B cell (primary cell): Measurements from ENCODE around the gene LTA4H. TPM values are rescaled to one million over a fixed set of nuclear protein-coding genes. Genes with fewer than 3 reads are reported as not detected.

Experiments
- ATAC-seq: fragments of 200-7000 bp; cut with Tn5 transposase; one replicate; pipeline ENCODE4 v1.10.0; 2021; ENCODE audit warnings: low read depth, mild to moderate bottlenecking, moderate number of reproducible peaks, moderate library complexity
- CTCF ChIA-PET: fragments of 350-600 bp; sonication (Branson Sonifier 250); formaldehyde crosslinking; loops from one replicate; lab custom pipeline; 2021; ENCODE audit warnings: antibody characterized with exemption, inconsistent platforms; lab: Charles Lee
- POLR2A ChIA-PET: fragments of 350-600 bp; sonication (Branson Sonifier 250); formaldehyde crosslinking; loops from one replicate; lab custom pipeline; 2021; ENCODE audit warnings: antibody characterized with exemption; lab: Charles Lee
- DNase-seq: peaks from one replicate; pipeline ENCODE4 v3.0.0; 2013
- H2AFZ ChIP-seq: 2 replicates; pipeline ENCODE4 v1.6.1; 2012; ENCODE audit warnings: mild to moderate bottlenecking, low read depth, low read length; ENCODE audit not compliant: insufficient read depth, poor library complexity, severe bottlenecking
- H3K27ac ChIP-seq, 2 donors: 1 replicate in 1 of 2; 2 replicates in 1 of 2; pipeline ENCODE4 v1.5.1; 2012 to 2013; ENCODE audit warnings: low read length in 2 of 2, mild to moderate bottlenecking in 2 of 2, moderate library complexity in 1 of 2
- H3K27me3 ChIP-seq, 4 experiments: fragments of 200-600 bp in 1 of 4; sonication (generic) in 1 of 4; replicated peaks in 1 of 4; 1 replicate in 2 of 4; 2 replicates in 2 of 4; pipeline versions ENCODE4 v1.6.1 to v1.7.0; 2013 to 2016; ENCODE audit warnings: low read length in 3 of 4, mild to moderate bottlenecking in 2 of 4, mixed read lengths in 1 of 4, moderate library complexity in 1 of 4; ENCODE audit not compliant: insufficient read depth in 4 of 4, control insufficient read depth in 3 of 4; ENCODE audit errors: control extremely low read depth in 1 of 4
- H3K36me3 ChIP-seq, 2 experiments: replicated peaks in 1 of 2; 1 replicate in 1 of 2; 2 replicates in 1 of 2; pipeline versions ENCODE4 v1.6.1 to v1.7.1; 2013; ENCODE audit warnings: low read length in 1 of 2; ENCODE audit not compliant: insufficient read depth in 2 of 2, control insufficient read depth in 1 of 2; ENCODE audit errors: control extremely low read depth in 1 of 2, extremely low read depth in 1 of 2
- H3K4me1 ChIP-seq, 2 donors: fragments of 200-600 bp in 1 of 2; sonication (generic) in 1 of 2; 1 replicate in 1 of 2; 2 replicates in 1 of 2; pipeline versions ENCODE4 v1.5.1 to v1.6.1; 2013 to 2017; ENCODE audit warnings: low read length in 2 of 2; ENCODE audit not compliant: control insufficient read depth in 2 of 2, insufficient read depth in 2 of 2
- H3K4me2 ChIP-seq: replicated peaks from 2 replicates; pipeline ENCODE3; 2012; ENCODE audit warnings: mild to moderate bottlenecking, low read depth, low read length; ENCODE audit not compliant: poor library complexity, severe bottlenecking
- H3K4me3 ChIP-seq, 5 experiments: fragments of 200-600 bp in 1 of 5; sonication (generic) in 1 of 5; 1 replicate in 3 of 5; 2 replicates in 2 of 5; pipeline versions ENCODE4 v1.5.1 to v1.7.0; 2011 to 2016; ENCODE audit warnings: low read length in 4 of 5, mild to moderate bottlenecking in 4 of 5, low read depth in 2 of 5, control low read depth in 1 of 5, moderate library complexity in 1 of 5; ENCODE audit not compliant: insufficient read depth in 1 of 5; ENCODE audit errors: control extremely low read depth in 1 of 5, extremely low read depth in 1 of 5
- H3K79me2 ChIP-seq: fragments of 200-600 bp; sonication (generic); one replicate; pipeline ENCODE4 v1.6.0; 2016; ENCODE audit warnings: low read length; ENCODE audit not compliant: control insufficient read depth, insufficient read depth
- H3K9ac ChIP-seq: fragments of 200-600 bp; sonication (generic); 2 replicates; pipeline ENCODE4 v1.6.1; 2017; ENCODE audit warnings: mild to moderate bottlenecking, low read length, moderate library complexity
- H3K9me3 ChIP-seq, 3 donors: one replicate each; pipeline versions ENCODE4 v1.6.1 to v1.7.1; 2013; ENCODE audit warnings: low read length in 2 of 3; ENCODE audit not compliant: control insufficient read depth in 2 of 3, insufficient read depth in 1 of 3; ENCODE audit errors: control extremely low read depth in 1 of 3
- H4K20me1 ChIP-seq: 2 replicates; pipeline ENCODE4 v1.6.0; 2012; ENCODE audit warnings: mild to moderate bottlenecking, low read length; ENCODE audit not compliant: insufficient read depth, control insufficient read depth, poor library complexity, severe bottlenecking
- H3K27ac Mint-ChIP-seq: one replicate; pipeline ENCODE4 v1.8.0; 2021; ENCODE audit warnings: mixed read lengths
- H3K27me3 Mint-ChIP-seq: one replicate; pipeline ENCODE4 v1.8.0; 2021; ENCODE audit warnings: mixed read lengths
- H3K4me1 Mint-ChIP-seq: one replicate; pipeline ENCODE4 v1.8.0; 2021; ENCODE audit warnings: mixed read lengths
- H3K4me3 Mint-ChIP-seq: one replicate; pipeline ENCODE4 v1.8.0; 2021; ENCODE audit warnings: mixed read lengths
- H3K9me3 Mint-ChIP-seq: one replicate; pipeline ENCODE4 v1.8.0; 2022; ENCODE audit warnings: mixed read lengths; ENCODE audit not compliant: insufficient read depth
- EZH2 ChIP-seq: IDR thresholded peaks from 2 replicates; pipeline ENCODE4 v1.6.1; 2012; ENCODE audit warnings: borderline replicate concordance, low read depth, mild to moderate bottlenecking, moderate library complexity, low read length; ENCODE audit not compliant: insufficient read depth, poor library complexity, severe bottlenecking
- WGBS: methylation state at CpG from one replicate; pipeline ENCODE4 v1.1.5; 2013; ENCODE audit warnings: missing lambda C conversion rate; ENCODE audit not compliant: insufficient coverage; 5-methylcytosine and 5-hydroxymethylcytosine counted together
- intact Hi-C: fragments of 100-400 bp; cut with micrococcal nuclease; formaldehyde crosslinking; loops from one replicate; pipeline ENCODE4 v1.10.0; 2022
- polyA plus RNA-seq: library from polyadenylated mRNA; depleted of rRNA; stranded (reverse); fragments of >200 nt; gene quantifications from 2 replicates; pipeline ENCODE4 v1.2.3, GENCODE V29; 2012
- total RNA-seq, 2 donors: library from RNA; stranded (reverse); fragments of 120-200 nt in 1 of 2; gene quantifications; 1 replicate in 1 of 2; 2 replicates in 1 of 2; pipeline versions ENCODE4 v1.2.3 to v1.2.4, GENCODE V29; 2013 to 2022
- TF ChIP-seq, protein P1 (sequence below): fragments of 200-600 bp; IDR thresholded peaks from one replicate; pipeline ENCODE4 v1.8.0; 2022; ENCODE audit warnings: antibody characterized with exemption, mild to moderate bottlenecking

Gene LTA4H
- total and polyA plus RNA-seq, 2 donors (not counting 1 experiment from before 2014, with no cell fraction given) = 153 to 167 TPM

DNA sequence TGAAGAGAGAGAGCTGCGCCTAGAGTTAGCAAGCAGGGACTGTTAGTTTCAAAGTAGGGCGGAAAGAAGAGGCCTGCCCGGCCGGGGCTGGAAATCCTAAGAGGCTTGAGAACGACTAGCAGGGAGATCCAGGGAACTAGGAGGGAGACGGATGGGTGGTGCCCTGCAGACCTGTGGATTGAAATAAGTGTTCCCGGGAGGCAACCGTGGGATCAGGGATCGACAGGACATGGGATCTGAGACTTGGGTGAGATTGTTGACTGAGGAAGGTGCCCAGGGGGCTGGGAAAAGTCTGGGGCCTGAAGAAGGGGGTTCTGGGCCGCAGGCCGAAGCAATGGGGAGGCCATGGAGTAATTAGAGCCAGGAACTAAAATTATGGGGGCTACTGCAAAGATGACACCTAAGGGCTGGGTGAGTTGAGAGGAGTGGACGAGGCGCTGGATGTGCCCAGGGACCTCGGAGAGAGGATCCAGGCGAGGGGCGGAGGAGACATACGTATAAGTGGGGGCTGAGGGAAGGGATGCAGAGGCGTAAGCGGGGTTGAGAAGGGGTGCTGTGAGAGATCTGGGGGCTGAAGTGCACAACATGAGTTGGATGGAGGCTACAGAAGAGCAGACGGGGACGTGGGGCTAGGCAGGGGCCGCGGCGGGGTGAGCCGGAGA lies 635 bp downstream of the LTA4H start:
- intact Hi-C loops = loop anchor here (1.0 to 10.0 kb wide), 9 partner anchors 14 to 873 kb away; partner anchors contain the start of genes AMDHD1, CCDC38, CDK17 and CFAP54
- Mint-ChIP-seq H3K27ac (no peak overlapping the region), H3K4me1 (peaks cover 23% of the 10 kb centered on the region), H3K4me3 (no peak overlapping the region), H3K27me3 (no peaks in the 10 kb centered on the region), H3K9me3 (no peaks in the 10 kb centered on the region)
- Histone ChIP-seq H4K20me1 (peaks cover 30% of the 10 kb centered on the region), H3K36me3 (peaks cover 3 to 4% of the 10 kb centered on the region in 2 experiments), H3K79me2 (peaks cover 56% of the 10 kb centered on the region), H3K27ac (peak overlapping the region; percentile 64 to 69), H3K9me3 (peaks cover 0 to 23% (median 9%) of the 10 kb centered on the region in 3 donors), H2AFZ (peak overlapping the region; percentile 95), H3K4me1 (peaks cover 47 to 51% of the 10 kb centered on the region in 2 donors), H3K4me3 (peak overlapping the region; percentile 62 to 99 (median 92)), H3K4me2 (peak overlapping the region; percentile 83), H3K27me3 (no peaks in the 10 kb centered on the region), H3K9ac (peak overlapping the region; percentile 79)
- TF ChIP-seq, protein P1, sequence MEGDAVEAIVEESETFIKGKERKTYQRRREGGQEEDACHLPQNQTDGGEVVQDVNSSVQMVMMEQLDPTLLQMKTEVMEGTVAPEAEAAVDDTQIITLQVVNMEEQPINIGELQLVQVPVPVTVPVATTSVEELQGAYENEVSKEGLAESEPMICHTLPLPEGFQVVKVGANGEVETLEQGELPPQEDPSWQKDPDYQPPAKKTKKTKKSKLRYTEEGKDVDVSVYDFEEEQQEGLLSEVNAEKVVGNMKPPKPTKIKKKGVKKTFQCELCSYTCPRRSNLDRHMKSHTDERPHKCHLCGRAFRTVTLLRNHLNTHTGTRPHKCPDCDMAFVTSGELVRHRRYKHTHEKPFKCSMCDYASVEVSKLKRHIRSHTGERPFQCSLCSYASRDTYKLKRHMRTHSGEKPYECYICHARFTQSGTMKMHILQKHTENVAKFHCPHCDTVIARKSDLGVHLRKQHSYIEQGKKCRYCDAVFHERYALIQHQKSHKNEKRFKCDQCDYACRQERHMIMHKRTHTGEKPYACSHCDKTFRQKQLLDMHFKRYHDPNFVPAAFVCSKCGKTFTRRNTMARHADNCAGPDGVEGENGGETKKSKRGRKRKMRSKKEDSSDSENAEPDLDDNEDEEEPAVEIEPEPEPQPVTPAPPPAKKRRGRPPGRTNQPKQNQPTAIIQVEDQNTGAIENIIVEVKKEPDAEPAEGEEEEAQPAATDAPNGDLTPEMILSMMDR = no peak
- no peak for TF ChIP-seq EZH2
- ChIA-PET POLR2A (interaction anchor here (0.7 to 1.6 kb wide), 4 partner anchors 14 to 1113 kb away, joined by 3 to 14 read pairs (median 4); partner anchors contain the start of gene AMDHD1), CTCF (interaction anchor here (1.0 to 1.8 kb wide), 4 partner anchors 14 to 118 kb away, joined by 3 to 12 read pairs (median 4); partner anchors contain the start of genes AMDHD1 and CCDC38)
- WGBS = 3% methylated on average over 25 of the region's 25 CpGs
- ATAC-seq = no peak
- DNase-seq = no peak
